ENCODE results near the gene DPP10.
A peak's percentile ranks its signal among the peaks of the same experiment; 100 is the strongest.
"Not testable (repeated sequence)": the region's sequence is repeated elsewhere in the genome, so short reads cannot be mapped to it uniquely, and the experiment has no call there.

Gene DPP10

DNA sequence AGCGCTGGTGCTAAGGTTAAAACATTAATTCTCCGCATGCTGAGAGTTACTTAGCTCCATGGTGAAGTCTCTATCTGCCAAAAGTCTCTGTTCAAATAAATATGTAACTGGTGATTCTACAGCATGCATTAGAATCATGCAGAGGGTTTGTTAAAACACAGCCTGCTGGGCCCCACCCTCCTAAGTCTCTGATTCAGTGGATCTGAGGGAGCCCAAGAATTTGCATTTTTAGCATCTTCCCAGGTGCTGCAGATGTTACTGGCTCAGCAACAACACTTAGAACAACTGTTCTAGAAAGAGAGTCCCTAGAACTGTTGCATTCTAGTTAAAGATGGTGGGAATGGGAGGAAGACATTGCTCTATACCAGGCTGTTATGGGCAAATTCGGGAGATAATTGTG is 73.4 kb downstream of the DPP10 start:
- no peak for DNase-seq

DNA sequence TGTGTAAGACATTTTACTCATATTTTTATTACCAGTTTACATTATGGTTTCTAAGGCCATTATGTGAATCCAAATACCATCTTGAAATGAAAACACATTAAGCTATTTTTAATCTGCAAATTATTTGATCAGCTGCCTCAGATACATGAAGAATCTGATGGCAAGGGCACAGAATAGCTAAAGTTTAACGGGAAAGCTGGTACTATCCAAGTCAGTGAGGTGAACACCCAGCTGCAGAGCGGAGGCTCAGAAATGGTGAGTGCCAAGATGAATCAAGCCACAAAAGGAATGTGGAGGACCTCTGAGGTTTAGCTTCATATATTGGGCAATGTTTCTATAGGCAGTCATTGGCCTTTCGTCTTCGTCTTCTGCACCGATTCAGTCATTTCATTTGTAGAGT is 75.1 kb downstream of the DPP10 start:
- no peak for DNase-seq

DNA sequence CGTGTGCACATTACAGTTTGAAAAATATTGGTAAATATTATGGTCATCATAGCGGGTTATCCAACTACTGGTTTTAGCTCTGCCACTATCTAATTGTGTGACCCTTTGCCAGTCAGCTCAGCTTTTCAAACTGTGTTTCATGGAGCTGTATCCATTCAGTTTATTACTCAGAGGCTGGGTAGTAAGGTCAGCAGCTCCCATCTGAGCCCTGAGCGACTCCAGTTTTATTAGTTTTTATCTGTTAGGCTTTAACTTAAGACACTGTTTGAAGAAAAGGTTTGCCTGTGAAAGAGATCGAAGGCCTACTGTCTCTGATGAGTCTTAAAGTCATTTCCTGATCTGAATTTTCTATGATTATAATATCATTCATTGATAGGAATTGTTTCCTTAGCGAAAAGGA is 76.3 kb downstream of the DPP10 start:
- no peak for DNase-seq

GRCh38 chr2:114522612-114523011 is 80.2 kb downstream of the DPP10 start:
- DNase-seq = not testable (repeated sequence)

DNA sequence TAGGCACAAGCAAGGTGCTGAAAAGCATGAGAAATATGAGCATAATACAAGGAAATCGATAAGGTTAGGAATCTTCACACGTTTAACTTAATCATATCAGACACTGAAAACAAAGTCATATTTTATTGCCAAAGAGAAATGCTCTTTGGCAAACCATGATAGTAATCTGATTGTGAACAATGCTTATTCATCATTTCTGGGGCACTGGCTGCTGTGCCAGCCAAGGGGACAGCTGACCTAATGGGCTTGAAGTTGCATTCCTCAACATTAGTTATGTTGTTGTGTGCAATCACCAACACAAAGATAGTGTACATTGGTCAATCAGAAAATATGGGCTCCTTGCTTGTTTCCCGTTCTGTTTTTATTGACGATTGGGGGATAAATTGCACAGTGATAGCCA is 83.5 kb downstream of the DPP10 start:
- no peak for DNase-seq

DNA sequence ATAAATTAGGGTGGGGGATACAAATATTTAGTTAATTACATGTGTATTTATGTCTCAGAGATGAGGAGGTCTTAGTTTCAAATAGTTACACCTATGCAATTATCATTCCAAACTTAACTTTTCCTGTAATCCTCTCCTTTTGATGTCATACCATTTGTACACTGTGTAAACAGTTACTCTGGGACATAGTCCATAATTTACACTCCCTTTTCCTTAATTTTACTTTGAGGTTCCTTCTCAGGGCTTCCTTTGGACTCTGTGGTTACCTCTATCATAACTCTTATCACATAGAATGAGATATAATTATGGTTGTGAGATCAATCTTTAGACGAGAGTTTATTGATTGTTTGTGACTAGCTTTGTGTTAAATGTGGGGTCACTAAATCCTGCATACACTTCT is 84.4 kb downstream of the DPP10 start:
- no peak for DNase-seq

GRCh38 chr2:114527330-114527983 is 85.0 kb downstream of the DPP10 start:
- no peak for DNase-seq

GRCh38 chr2:114534116-114535084 is 92.0 kb downstream of the DPP10 start:
- DNase-seq = no peak

DNA sequence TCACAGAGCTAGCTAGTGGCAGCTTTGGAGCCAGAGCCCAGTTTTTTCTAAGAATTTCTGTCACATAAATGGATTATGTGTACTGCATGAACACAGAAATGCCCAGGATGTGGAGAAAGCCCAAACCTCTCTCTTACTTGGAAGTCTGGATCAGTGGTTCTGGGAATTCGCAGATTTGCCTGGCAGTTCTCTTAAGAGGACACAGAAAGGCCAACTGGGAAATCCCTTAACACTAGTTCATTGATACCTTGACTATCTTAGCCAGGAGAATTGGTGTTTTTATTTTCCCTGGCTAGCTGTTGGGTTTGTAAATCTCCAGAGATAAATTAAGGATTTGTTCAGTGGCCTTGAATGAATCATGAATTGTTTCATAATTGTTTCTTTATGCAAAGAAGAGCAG is 95.3 kb downstream of the DPP10 start:
- no peak for DNase-seq

GRCh38 chr2:114542695-114543094 is 100.3 kb downstream of the DPP10 start:
- no peak for DNase-seq

- no peak for DNase-seq
Observed at GRCh38 chr2:114543236-114543766, 100.9 kb downstream of the DPP10 start.

DNA sequence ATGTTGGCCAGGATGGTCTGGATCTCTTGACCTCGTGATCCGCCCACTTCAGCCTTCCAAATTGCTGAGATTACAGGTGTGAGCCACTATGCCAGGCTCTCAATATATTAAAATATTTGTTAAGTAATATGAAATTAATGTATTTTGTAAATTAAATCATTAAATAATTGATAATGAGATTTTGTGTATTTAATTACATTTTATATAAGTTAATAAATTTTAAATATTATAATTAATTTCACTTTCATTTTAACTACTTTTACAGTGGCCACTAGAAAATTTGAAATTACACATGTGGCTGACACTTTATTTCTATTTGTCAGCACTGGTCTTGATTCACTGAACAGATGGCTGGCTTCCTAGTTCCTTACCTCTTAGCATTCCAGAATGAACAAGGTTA is 102.6 kb downstream of the DPP10 start:
- no peak for DNase-seq

DNA sequence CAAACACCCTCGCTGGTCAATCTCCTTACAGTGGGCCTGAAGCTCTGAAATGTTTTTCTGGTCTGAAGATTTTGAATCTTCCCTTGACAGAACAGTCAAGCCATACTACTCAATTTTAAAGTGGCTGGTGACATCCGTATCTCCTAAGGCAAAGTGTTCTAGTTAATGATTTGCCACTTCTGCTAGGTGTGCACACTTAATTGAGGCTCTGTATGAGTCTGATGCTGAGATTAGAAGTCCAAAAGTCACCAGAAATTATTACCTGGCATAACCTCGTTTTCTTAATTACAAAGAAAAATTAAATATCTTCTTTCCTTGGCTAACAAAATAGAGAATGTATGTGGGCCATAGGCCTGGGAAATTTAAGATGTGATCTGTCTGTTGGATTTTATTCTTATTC is 104.1 kb downstream of the DPP10 start:
- no peak for DNase-seq

DNA sequence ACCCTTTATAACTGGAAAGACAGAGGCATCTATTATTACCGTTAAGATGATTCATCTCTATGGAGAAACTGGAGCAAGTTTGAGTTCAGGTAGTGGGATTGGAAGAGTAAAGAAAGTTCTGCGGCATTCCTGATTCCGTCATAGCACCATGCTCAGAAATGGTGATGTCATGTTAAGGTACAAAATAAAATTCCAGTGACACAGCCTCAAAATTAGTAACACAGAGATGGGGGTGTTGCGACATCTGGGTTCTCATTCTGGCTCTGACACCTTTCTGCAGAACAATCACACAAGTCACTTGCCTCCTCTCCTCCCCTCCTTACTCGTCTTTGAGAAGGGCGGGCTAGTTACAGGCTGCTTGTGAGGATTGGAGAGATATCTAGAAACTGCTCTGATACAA is 105.7 kb downstream of the DPP10 start:
- DNase-seq = no peak

GRCh38 chr2:114550364-114550763 is 107.9 kb downstream of the DPP10 start:
- no peak for DNase-seq

- peak; percentile 61 for DNase-seq
Observed at GRCh38 chr2:114550895-114551793, 108.7 kb downstream of the DPP10 start.

DNA sequence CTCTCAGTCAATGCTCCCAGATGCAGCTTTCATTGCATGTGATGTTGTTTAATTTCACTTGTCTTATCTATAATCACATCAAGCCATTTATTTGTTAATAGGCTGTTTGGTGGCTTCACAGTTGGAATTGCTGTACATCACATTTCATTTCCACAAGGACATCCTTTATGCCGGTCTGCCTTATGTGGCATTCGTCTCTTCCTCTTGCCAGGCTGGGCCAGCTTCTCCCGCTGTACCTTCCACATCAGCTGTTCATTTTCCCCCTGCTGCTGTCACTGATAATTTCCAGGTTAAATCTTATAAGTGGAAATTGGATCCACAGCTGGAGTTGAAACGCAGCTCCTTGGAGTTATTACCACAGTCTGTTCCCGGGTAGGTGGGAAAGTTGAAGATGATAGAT is 110.6 kb downstream of the DPP10 start:
- DNase-seq = no peak

DNA sequence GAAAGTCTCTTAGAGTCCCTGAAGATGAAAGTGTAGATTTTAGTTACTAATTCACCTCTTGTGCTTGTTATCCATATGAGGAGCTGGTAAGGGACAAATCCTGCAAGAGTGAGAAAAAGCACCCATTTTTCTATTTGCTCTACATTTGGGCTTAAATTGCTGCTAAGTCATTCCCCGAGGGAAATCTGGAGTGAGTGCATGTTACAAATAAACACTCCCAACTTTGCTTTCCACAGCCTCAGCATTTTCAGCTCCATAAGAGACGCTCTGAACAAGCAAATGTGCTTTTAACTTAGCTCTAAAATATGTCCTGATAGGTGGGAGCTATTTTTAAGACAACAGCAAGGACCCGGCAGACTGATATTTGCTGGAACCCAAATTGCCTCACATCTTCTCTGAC is 126.7 kb downstream of the DPP10 start:
- DNase-seq = no peak

DNA sequence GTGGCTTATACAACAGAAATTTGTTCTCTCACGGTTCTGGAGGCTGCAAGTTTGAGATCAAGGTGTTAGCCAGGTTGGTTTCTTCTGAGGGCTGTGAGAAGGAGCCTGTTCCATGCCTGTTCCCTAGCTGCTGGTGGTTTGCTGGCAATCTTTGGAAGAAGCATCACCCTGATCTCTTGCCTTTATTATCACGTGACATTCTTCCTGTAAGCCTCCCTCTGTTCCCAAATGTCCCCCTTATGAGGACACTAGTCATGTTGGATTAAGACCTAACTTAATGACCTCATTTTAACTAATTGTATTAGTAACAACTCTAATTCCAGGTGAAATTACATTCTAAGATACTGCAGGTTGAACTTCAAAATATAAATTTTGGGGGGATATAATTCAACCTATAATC is 135.2 kb downstream of the DPP10 start:
- DNase-seq = no peak

DNA sequence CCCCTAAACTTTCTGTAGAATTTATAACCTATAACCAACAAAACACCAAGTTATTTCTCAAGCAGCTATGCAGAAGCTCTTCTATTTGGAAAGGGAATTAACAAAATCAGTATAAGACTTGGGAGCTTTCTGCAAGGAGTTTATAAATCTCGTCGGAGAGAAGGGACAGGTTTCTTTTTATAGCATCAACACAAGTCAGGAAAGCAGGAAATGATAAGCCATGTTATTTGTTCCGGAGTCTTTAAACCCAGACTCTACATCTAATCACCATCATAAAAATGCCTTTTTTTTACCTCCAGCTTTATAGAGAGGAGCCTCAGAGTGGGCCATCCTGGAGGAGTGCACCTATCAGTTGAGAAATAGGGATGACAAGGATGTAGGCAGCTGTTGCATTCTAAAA is 137.1 kb downstream of the DPP10 start:
- DNase-seq = no peak

DNA sequence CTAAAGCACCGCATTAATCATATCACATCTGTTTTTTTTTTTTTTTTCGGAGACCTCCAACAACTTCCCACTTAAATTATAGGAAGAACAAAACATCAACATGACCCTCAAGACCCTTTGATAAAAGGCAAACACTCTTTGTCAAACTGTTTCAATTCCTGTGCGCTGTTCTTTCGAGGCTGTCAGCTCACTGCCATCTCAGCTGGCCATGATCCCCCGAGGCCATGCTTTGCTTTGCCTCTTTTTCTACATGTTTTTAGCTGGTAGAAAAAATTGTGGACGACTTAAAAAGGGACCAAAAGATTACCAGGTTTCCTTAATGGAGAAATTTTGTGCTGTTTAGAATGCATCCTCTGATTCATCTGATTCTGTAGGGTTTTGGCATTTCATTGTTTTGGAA is 138.2 kb downstream of the DPP10 start:
- DNase-seq = no peak

GRCh38 chr2:114598329-114598728 is 155.9 kb downstream of the DPP10 start:
- no peak for DNase-seq

GRCh38 chr2:114609203-114609602 is 166.8 kb downstream of the DPP10 start:
- no peak for DNase-seq
